Endothelial cell of umbilical vein (primary cell): Measurements from ENCODE around the gene GLRX2. TPM values are rescaled to one million over a fixed set of nuclear protein-coding genes. Genes with fewer than 3 reads are reported as not detected.

Experiments
- BruUV-seq: library from RNA; stranded (reverse); fragments of 400-500 nt; replicated peaks from 2 replicates; lab custom pipeline; 2021; lab: Mats Ljungman, UMichigan
- CTCF ChIA-PET: fragments of 300-600, 350-600 bp; sonication (Branson Sonifier 250); formaldehyde crosslinking; loops from one replicate; lab custom pipeline; 2021; ENCODE audit warnings: antibody characterized with exemption, inconsistent platforms; lab: Charles Lee
- POLR2A ChIA-PET: fragments of 300-600, 350-600 bp; sonication (Branson Sonifier 250); formaldehyde crosslinking; loops from one replicate; lab custom pipeline; 2021; ENCODE audit warnings: antibody characterized with exemption, inconsistent platforms; lab: Charles Lee
- DNase-seq: peaks from one replicate; pipeline ENCODE4 v3.0.0-alpha.2; 2011; ENCODE audit warnings: low read depth, low spot score
- FAIRE-seq: peaks from 2 replicates; lab custom pipeline; 2011; peaks lifted over from hg19 to GRCh38; lab: Jason Lieb, UNC
- H2AFZ ChIP-seq: 2 replicates; pipeline ENCODE4 v1.6.0; 2012; ENCODE audit warnings: low read depth, low read length, control low read depth, inconsistent platforms
- H3K27ac ChIP-seq: 2 replicates; pipeline ENCODE4 v1.5.1; 2011; ENCODE audit warnings: low read depth, mild to moderate bottlenecking, control low read depth, low read length, moderate library complexity; ENCODE audit not compliant: insufficient read depth
- H3K27me3 ChIP-seq, 2 experiments: 2 replicates each; pipeline versions ENCODE4 v1.6.0 to v1.6.1; 2011; ENCODE audit warnings: low read length in 2 of 2, mixed read lengths in 1 of 2; ENCODE audit not compliant: control insufficient read depth in 2 of 2, insufficient read depth in 2 of 2
- H3K36me3 ChIP-seq, 2 experiments: 2 replicates in 1 of 2; 3 replicates in 1 of 2; pipeline ENCODE4 v1.5.1; 2011; ENCODE audit warnings: low read length in 2 of 2, mild to moderate bottlenecking in 1 of 2, moderate library complexity in 1 of 2; ENCODE audit not compliant: control insufficient read depth in 2 of 2, insufficient read depth in 2 of 2; ENCODE audit errors: extremely low read depth in 1 of 2
- H3K4me1 ChIP-seq: 3 replicates; pipeline ENCODE4 v1.5.1; 2011; ENCODE audit warnings: mild to moderate bottlenecking, low read length; ENCODE audit not compliant: control insufficient read depth, insufficient read depth; ENCODE audit errors: extremely low read depth
- H3K4me2 ChIP-seq: 2 replicates; pipeline ENCODE4 v1.6.1; 2011; ENCODE audit warnings: low read length, control low read depth, mixed read lengths; ENCODE audit not compliant: insufficient read depth
- H3K4me3 ChIP-seq, 3 experiments: fragments of 200-600 bp in 1 of 3; sonication (generic), shearing (Covaris generic) in 1 of 3; replicated peaks in 1 of 3; 2 replicates each; pipeline ENCODE4 v1.5.1; 2011 to 2016; ENCODE audit warnings: control low read depth in 3 of 3, low read length in 3 of 3, mild to moderate bottlenecking in 2 of 3, inconsistent platforms in 1 of 3, low read depth in 1 of 3, moderate library complexity in 1 of 3; ENCODE audit not compliant: insufficient read depth in 1 of 3
- H3K79me2 ChIP-seq: 2 replicates; pipeline ENCODE4 v1.6.0; 2012; ENCODE audit warnings: low read length, inconsistent platforms; ENCODE audit not compliant: control insufficient read depth, insufficient read depth
- H3K9ac ChIP-seq: replicated peaks from 2 replicates; pipeline ENCODE3; 2011; ENCODE audit warnings: low read length, control low read depth; ENCODE audit not compliant: insufficient read depth; ENCODE audit errors: extremely low read depth
- H3K9me1 ChIP-seq: replicated peaks from 3 replicates; pipeline ENCODE4 v1.6.0; 2011; ENCODE audit warnings: mild to moderate bottlenecking, low read length; ENCODE audit not compliant: control insufficient read depth, insufficient read depth; ENCODE audit errors: extremely low read depth
- H3K9me3 ChIP-seq: replicated peaks from 2 replicates; pipeline ENCODE4 v1.5.1; 2012; ENCODE audit warnings: low read length, inconsistent platforms; ENCODE audit not compliant: control insufficient read depth, insufficient read depth
- H4K20me1 ChIP-seq: replicated peaks from 2 replicates; pipeline ENCODE3; 2011; ENCODE audit warnings: mild to moderate bottlenecking, low read length; ENCODE audit not compliant: control insufficient read depth, insufficient read depth; ENCODE audit errors: extremely low read depth
- CTCF ChIP-seq, 2 donors: IDR thresholded peaks; 1 replicate in 1 of 2; 2 replicates in 1 of 2; pipeline ENCODE4 v1.5.1; 2011; ENCODE audit warnings: low read length in 2 of 2, mild to moderate bottlenecking in 2 of 2, moderate library complexity in 2 of 2, control low read depth in 1 of 2, inconsistent platforms in 1 of 2, low read depth in 1 of 2; ENCODE audit not compliant: insufficient read depth in 1 of 2; ENCODE audit errors: extremely low read depth in 1 of 2
- EZH2 ChIP-seq: IDR thresholded peaks from 2 replicates; pipeline ENCODE4 v1.6.1; 2012; ENCODE audit warnings: borderline replicate concordance, low read depth, mild to moderate bottlenecking, moderate library complexity, low read length, inconsistent platforms; ENCODE audit not compliant: severe bottlenecking
- FOS ChIP-seq: IDR thresholded peaks from 2 replicates; pipeline ENCODE4 v1.6.1; 2011; ENCODE audit warnings: mild to moderate bottlenecking, low read length, moderate library complexity, borderline replicate concordance; ENCODE audit not compliant: insufficient read depth
- GATA2 ChIP-seq: IDR thresholded peaks from 2 replicates; pipeline ENCODE4 v1.7.0; 2011; ENCODE audit warnings: low read depth, mild to moderate bottlenecking, moderate library complexity, mixed read lengths, low read length; ENCODE audit not compliant: insufficient read length, insufficient read depth
- JUN ChIP-seq: IDR thresholded peaks from 2 replicates; pipeline ENCODE4 v1.6.1; 2011; ENCODE audit warnings: borderline replicate concordance, low read depth; ENCODE audit not compliant: insufficient read length, insufficient read depth
- MYC ChIP-seq: IDR thresholded peaks from one replicate; pipeline ENCODE4 v1.6.1; 2011; ENCODE audit warnings: mild to moderate bottlenecking, low read depth, low read length
- POLR2A ChIP-seq: IDR thresholded peaks from 2 replicates; pipeline ENCODE4 v1.6.1; 2012; ENCODE audit warnings: low read depth, mild to moderate bottlenecking, control low read depth, low read length
- POLR2AphosphoS5 ChIP-seq: IDR thresholded peaks from 2 replicates; pipeline ENCODE4 v1.6.1; 2012; ENCODE audit warnings: low read depth, mild to moderate bottlenecking, control low read depth, low read length, moderate library complexity; ENCODE audit not compliant: insufficient read depth
- dilution Hi-C: fragments of 300-500 bp; cut with MboI; formaldehyde crosslinking; loops from one replicate; pipeline ENCODE4 v1.15.0; 2019; ENCODE audit warnings: low sequenced_read_pairs; ENCODE audit not compliant: extremely low pct_ligation_motif_present
- intact Hi-C: fragments of 100-400 bp; cut with micrococcal nuclease; formaldehyde crosslinking; loops from one replicate; pipeline ENCODE4 v1.10.0; 2022
- polyA plus RNA-seq, 4 experiments: library from polyadenylated mRNA; depleted of rRNA in 3 of 4; stranded (reverse) in 3 of 4; unstranded in 1 of 4; fragments of >200 nt; gene quantifications; 2 replicates each; pipeline versions ENCODE4 v1.2.1 to v1.2.3, GENCODE V29; 2011 to 2012; ENCODE audit warnings: missing spikeins in 1 of 4
- total RNA-seq: library from RNA; stranded (reverse); gene quantifications from 2 replicates; pipeline ENCODE4 v1.2.3, GENCODE V29; 2021
- TF ChIP-seq, protein P1 (sequence below): IDR thresholded peaks from 2 replicates; pipeline ENCODE4 v1.6.1; 2011; ENCODE audit not compliant: insufficient read depth, insufficient read length

Gene GLRX2
- total and polyA plus RNA-seq, 2 donors (not counting 3 experiments of a cell fraction or from before 2014, with no cell fraction given) = 13.1 to 21.5 TPM

DNA sequence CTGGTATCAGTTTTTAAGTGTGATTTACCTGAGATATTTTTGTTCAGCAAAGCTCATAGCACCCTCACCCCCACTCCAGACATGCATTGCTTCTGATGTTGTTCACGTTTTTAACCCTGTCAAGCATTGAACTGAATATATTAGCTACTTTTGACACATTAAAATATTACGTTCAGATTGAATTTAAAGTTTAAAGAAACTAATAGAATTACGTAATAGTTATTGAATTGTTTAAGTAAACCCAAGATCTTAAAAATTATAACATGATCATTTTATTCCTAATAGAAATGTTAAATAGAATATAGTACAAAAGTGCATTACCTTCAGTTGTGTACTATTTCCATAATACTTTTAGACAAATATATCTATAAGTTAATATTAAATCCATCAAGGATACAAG is 18.9 kb downstream of the GLRX2 start:
- DNase-seq = no peak
- POLR2A ChIA-PET = no interaction called here
- no peak for FAIRE-seq
- no peaks in the 10 kb centered on the region for H3K27me3 ChIP-seq
- dilution Hi-C loops (no loop called here), intact Hi-C loops (no loop called here)
- no peaks in the 10 kb centered on the region for H4K20me1 ChIP-seq
- no peaks in the 10 kb centered on the region for H3K9me1 ChIP-seq
- H3K79me2 ChIP-seq = no peaks in the 10 kb centered on the region
- peaks cover 9 to 10% of the 10 kb centered on the region in 2 experiments for H3K36me3 ChIP-seq
- CTCF ChIA-PET = interaction anchor here (1.3 kb wide), 1 partner anchor 20 kb away, joined by 3 read pairs; no protein-coding TSS in a partner anchor
- BruUV-seq = no TSS peak
- no peak overlapping the region for H3K4me2 ChIP-seq
- TF ChIP-seq, protein P1, sequence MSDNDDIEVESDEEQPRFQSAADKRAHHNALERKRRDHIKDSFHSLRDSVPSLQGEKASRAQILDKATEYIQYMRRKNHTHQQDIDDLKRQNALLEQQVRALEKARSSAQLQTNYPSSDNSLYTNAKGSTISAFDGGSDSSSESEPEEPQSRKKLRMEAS = no peak
- TF ChIP-seq POLR2AphosphoS5 (no peak), POLR2A (no peak), EZH2 (no peak), CTCF (IDR thresholded peaks at IDR 0.05; ENCODE audit: extremely low read depth in 1 of 2, insufficient read depth in 1 of 2, low read depth in 1 of 2, low read length in 2 of 2) (no peak), MYC (no peak), JUN (no peak), FOS (no peak), GATA2 (no peak)
- no peak overlapping the region for H3K9ac ChIP-seq
- H2AFZ ChIP-seq = no peak overlapping the region
- H3K4me1 ChIP-seq = no peaks in the 10 kb centered on the region
- no peaks in the 10 kb centered on the region for H3K9me3 ChIP-seq
- H3K27ac ChIP-seq = no peak overlapping the region
- no peak overlapping the region for H3K4me3 ChIP-seq
